Nephron (organoid): Measurements from ENCODE around the gene DENND2C.

ENCODE experiments used
- H3K27ac Mint-ChIP-seq, 3 experiments: 2 replicates each; pipeline ENCODE4 v1.8.0; 2020; ENCODE audit warnings: mixed read lengths in 3 of 3, mild to moderate bottlenecking in 2 of 3, moderate library complexity in 1 of 3
- H3K27me3 Mint-ChIP-seq: 2 replicates; pipeline ENCODE4 v1.8.0; 2021; ENCODE audit warnings: low read depth, mild to moderate bottlenecking, moderate library complexity, mixed read lengths
- H3K36me3 Mint-ChIP-seq: 2 replicates; pipeline ENCODE4 v1.8.0; 2020; ENCODE audit warnings: low read depth, mixed read lengths
- H3K4me1 Mint-ChIP-seq: 2 replicates; pipeline ENCODE4 v1.8.0; 2020; ENCODE audit warnings: mixed read lengths
- H3K4me3 Mint-ChIP-seq, 3 experiments: 2 replicates each; pipeline ENCODE4 v1.8.0; 2020; ENCODE audit warnings: mild to moderate bottlenecking in 3 of 3, mixed read lengths in 3 of 3, moderate library complexity in 2 of 3
- H3K9me3 Mint-ChIP-seq: 2 replicates; pipeline ENCODE4 v1.8.0; 2020; ENCODE audit warnings: mixed read lengths
- TF ChIP-seq, protein P1 (sequence below), 3 experiments: fragments of 200-600 bp; sonication (generic); IDR thresholded peaks; one replicate each; pipeline ENCODE4 v1.5.0; 2021; ENCODE audit warnings: antibody characterized with exemption in 3 of 3; ENCODE audit not compliant: unreplicated experiment in 3 of 3

Gene DENND2C

DNA sequence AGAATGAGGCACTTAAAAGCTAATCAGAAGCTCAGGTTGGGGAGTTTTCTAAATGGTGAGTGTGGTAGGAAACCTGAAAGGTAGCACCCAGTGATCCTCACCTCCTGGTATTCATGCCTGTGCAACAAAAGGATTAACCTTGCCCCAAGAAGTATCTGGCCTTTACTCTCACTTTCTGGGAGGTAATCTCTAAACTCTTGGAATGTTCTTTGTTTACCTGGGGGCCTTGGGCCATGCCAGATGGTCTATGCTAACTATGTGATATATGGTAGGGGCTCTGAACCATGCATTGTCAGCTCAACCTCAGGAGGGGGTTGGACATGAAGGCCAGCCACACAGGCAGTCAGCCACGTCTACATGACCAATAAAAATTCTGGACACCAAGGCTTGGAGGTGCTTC lies 134.4 kb downstream of the DENND2C start:
- TF ChIP-seq, protein P1, sequence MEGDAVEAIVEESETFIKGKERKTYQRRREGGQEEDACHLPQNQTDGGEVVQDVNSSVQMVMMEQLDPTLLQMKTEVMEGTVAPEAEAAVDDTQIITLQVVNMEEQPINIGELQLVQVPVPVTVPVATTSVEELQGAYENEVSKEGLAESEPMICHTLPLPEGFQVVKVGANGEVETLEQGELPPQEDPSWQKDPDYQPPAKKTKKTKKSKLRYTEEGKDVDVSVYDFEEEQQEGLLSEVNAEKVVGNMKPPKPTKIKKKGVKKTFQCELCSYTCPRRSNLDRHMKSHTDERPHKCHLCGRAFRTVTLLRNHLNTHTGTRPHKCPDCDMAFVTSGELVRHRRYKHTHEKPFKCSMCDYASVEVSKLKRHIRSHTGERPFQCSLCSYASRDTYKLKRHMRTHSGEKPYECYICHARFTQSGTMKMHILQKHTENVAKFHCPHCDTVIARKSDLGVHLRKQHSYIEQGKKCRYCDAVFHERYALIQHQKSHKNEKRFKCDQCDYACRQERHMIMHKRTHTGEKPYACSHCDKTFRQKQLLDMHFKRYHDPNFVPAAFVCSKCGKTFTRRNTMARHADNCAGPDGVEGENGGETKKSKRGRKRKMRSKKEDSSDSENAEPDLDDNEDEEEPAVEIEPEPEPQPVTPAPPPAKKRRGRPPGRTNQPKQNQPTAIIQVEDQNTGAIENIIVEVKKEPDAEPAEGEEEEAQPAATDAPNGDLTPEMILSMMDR (IDR thresholded peaks at IDR 0.05; ENCODE audit: unreplicated experiment in 3 of 3) = no peak

More for the DNA sequence above, 134.4 kb downstream of the DENND2C start:
- Mint-ChIP-seq H3K4me1 (no peaks in the 10 kb centered on the region), H3K9me3 (no peaks in the 10 kb centered on the region), H3K27me3 (no peaks in the 10 kb centered on the region), H3K36me3 (no peaks in the 10 kb centered on the region), H3K27ac (no peak overlapping the region), H3K4me3 (no peak overlapping the region)
